HG02642 (cell line): ENCODE data around the gene METTL24.
"Not testable (repeated sequence)": the region's sequence is repeated elsewhere in the genome, so short reads cannot be mapped to it uniquely, and the experiment has no call there.

Experiments used
- ATAC-seq: cut with Tn5 transposase; IDR thresholded peaks from one replicate; pipeline ENCODE4 v1.9.1; 2021; ENCODE audit warnings: mild to moderate bottlenecking; ENCODE audit not compliant: unreplicated experiment, poor library complexity

Gene METTL24

DNA sequence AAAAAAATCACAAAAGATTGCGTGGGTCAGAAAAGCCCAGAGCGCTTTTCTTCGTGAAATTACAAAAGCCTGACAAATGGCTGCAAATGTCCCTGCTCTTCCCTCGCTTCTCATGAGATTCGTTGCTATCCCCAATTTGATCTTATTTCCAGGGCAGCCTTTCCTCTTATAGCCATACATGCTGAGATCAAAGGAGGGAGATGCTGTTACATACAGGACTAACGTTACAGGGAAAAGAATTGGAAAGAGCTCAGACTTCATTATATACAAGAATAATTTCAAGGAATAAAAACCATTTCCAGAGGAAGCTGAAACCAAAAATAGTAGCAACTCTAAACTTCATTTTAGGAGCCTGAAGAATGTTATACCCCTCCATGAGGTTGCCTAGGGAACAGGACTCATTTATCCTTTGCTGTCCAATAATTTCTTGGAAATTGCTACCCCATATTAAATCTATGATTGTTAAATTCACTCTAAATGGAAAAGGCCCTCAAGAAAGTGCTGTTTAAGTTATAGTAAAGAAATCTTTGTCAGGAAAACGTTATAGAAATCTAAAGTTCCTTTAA lies 81.0 kb downstream of the METTL24 start:
- no peak for ATAC-seq

DNA sequence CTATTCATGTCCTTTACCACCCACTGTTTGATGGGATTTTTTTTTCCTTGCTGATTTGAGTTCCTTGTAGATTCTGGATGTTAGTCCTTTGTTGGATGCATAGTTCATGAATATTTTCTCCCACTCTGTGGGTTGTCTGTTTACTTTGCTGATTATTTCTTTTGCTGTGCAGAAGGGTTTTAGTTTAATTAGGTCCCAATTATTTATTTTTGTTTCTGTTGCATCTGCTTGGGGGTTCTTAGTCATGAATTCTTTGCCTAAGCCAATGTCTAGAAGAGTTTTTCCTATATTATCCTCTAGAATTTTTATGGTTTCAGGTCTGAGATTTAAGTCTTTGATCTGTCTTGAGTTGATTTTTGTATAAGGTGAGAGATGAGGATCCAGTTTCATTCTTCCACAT lies 85.4 kb downstream of the METTL24 start:
- ATAC-seq = not testable (repeated sequence)

GRCh38 chr6:110271732-110272022 lies 86.5 kb downstream of the METTL24 start:
- ATAC-seq = no peak

GRCh38 chr6:110270165-110270564 lies 88.0 kb downstream of the METTL24 start:
- no peak for ATAC-seq

DNA sequence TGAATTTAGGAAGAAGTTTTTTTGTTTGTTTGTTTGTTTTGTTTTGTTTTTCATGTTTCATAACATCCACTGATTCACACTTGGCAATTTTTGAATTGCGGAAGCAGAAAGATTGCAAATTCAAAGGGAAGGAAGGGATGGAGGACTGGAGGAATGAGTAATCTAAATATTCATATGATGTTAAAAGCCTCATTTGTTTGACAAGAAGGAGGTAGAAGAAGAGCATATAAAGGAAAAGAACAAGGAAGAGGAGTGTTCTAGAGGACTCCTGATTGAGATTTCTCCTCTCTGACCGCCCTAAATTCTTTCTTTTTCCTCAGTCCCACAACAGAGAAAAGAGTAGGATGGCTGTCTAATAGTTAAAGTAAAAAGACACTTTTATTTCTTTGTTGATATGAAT lies 88.5 kb downstream of the METTL24 start:
- ATAC-seq = no peak

DNA sequence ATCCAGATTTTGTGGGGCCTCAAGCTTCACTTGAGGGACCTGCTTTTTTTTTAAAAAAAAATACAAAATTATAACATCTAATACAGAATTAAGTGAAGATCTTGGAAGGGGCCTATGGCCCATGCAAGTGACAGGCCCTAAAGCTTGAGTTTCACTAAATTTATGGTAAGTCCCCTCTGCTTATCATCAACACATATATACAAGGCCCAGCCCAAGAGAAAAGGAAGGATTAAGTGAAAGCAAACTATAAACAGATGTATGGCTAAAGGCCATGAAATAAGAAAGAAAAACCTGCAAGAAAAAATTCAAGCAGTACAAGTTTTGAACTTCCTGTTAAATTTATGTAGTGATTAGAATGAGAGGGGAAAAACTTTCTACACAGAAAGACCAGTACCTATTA lies 91.2 kb downstream of the METTL24 start:
- ATAC-seq = no peak

DNA sequence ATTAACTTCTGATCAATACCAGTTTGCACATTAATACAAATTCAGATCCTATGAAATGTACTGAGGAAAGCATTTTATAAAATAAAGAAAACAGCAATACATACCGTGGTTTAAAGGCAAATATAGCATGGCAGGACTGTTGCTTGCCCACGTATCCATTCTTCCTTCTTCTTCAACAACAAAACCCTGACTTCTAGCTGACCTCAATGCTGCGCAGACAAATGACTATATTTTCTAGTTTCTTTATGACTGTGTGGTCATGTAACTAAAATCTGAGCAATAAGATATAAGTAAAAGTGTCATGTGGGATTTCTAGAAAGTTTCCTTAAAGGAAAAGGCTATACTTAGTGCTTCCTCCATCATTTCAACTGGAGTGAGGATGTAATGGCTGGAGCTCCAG lies 92.9 kb downstream of the METTL24 start:
- no peak for ATAC-seq

GRCh38 chr6:110256366-110256765 lies 101.8 kb downstream of the METTL24 start:
- no peak for ATAC-seq

GRCh38 chr6:110255211-110255750 lies 102.9 kb downstream of the METTL24 start:
- ATAC-seq = no peak

- ATAC-seq = no peak
Measured at GRCh38 chr6:110250838-110251237, 107.3 kb downstream of the METTL24 start.

- no peak for ATAC-seq
Measured at GRCh38 chr6:110250058-110250457, 108.1 kb downstream of the METTL24 start.

DNA sequence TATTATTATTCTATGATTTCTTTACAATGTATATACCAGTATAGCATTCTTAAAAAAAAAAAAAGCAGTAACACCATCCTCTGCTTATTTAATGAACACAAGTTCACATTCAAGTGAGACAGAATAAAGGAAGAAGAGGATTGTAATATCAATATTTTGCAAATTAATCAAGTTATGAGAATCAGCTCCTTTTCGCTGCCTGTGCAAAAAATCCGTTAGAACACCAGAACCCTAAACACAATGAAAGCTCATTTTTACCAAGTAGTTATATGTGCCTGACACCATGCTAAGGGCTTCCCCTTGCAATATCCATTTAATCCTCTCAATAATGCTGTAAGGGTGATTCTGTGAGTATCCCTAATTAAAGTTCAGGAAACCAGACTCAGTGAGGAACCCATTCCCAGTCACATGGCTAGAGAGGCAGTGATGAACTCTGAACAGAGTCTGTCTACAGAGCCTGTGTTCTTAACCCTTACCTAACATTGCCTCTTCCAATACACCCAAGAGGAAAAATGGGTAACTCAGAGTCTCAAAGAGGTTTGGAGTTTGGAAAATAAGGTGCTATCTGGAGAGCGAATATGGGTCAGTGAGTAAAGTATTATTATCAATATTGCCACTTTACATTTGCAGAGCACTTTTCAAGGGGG lies 111.1 kb downstream of the METTL24 start:
- no peak for ATAC-seq

DNA sequence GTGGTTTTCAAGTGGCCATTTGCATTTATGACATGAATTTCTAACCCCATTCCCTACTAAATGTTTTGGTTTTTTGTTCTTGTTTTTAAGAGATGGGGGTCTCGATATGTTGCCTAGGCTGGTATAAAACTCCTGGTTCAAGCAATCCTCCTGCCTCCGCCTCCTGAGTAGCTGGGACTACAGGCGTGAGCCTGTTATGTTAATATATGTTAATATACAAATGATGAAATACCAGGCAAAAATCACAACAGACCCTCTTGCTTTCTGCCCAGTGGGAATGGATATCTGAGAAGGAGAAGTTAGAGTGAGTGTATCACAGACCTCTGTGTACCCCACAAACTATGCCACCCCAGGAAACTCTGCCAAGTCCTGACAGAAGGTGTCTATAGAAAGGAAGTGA lies 111.8 kb downstream of the METTL24 start:
- no peak for ATAC-seq

DNA sequence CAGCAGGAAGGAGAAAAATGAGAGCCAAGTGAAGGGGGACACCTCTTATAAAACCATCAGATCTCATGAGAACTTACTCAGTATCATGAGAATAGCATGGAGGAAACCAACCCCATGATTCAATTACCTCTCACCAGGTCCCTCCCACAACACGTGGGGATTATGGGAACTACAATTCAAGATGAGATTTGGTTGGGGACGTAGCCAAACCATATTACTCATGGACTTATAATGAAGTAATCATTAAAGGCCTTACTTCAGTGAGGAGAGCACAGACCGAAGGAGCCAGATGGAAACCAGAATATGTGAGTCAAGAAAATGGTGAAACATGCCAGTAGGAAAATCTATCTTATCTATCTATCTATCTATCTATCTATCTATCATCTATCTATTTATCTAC lies 113.5 kb downstream of the METTL24 start:
- ATAC-seq = not testable (repeated sequence)

GRCh38 chr6:110239526-110240274 lies 118.4 kb downstream of the METTL24 start:
- ATAC-seq = no peak

DNA sequence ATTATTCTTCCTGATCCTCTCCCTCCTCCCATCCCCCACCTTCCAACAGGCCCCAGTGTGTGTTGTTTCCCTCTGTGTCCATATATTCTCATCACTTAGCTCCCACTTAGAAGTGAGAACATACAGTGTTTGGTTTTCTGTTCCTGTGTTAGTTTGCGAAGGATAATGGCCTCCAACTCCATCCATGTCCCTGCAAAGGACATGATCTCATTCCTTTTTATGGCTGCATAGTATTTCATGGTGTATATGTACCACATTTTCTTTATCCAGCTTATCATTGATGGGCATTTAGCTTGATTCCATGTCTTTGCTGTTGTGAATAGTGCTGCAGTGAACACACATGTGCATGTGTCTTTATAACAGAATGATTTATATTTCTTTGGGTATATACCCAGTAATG lies 122.1 kb downstream of the METTL24 start:
- not testable (repeated sequence) for ATAC-seq

- ATAC-seq = peak; percentile 87
Measured at GRCh38 chr6:110233770-110234374, 124.3 kb downstream of the METTL24 start.

DNA sequence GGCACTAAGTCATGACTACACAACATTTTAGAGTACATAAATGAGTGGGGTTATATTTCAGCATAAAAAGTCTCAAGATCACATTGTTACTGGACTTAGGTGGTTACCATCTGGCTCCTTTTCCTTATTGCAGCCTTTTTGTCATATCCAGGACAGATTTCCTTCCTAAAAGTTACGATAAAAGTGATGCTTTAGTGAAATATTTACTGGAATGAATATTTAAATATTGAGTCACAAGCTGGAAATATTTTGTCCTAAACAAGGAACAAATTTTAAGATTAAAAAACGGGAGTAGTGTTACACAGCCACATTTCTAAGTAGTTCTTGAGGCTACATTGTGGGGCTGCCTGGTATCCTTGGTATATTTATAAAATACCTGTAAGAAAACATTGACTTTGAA lies 125.7 kb downstream of the METTL24 start:
- ATAC-seq = no peak

DNA sequence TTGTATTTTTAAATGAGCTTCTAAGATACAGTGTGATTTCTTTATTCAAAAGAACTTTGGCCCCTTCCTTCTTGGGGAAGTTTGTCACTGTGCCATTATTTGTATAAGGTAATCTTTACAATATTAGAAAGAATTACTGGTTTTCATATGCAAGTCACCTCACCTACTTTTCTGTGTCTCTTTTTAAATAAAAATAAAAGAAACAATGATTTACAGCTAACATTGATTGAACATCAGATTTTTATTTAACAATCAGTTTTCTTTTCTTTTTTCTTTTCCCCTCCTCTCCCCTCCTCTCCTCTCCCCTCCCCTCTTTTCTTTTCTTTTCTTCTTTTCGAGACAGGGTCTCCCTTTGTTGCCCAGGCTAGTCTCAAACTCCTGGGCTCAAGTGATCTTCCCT lies 131.9 kb downstream of the METTL24 start:
- no peak for ATAC-seq

DNA sequence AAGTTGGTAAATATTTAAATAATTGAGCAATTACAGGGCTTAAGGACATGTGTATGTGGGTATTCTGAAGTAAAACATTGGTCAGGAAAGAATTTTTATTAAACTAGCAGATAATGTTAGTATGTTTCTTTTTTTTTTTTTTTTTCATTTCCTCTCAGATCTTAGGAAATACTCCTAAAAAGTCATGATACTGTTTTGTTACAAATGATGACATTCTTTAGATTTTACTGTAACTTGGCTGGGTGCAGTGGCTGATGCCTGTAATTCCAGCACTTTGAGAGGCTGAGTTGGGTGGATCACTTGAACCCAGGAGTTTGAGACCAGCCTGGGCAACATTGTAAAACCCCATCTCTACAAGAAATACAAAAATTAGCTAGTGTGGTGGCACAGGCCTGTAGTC lies 136.4 kb downstream of the METTL24 start:
- no peak for ATAC-seq

DNA sequence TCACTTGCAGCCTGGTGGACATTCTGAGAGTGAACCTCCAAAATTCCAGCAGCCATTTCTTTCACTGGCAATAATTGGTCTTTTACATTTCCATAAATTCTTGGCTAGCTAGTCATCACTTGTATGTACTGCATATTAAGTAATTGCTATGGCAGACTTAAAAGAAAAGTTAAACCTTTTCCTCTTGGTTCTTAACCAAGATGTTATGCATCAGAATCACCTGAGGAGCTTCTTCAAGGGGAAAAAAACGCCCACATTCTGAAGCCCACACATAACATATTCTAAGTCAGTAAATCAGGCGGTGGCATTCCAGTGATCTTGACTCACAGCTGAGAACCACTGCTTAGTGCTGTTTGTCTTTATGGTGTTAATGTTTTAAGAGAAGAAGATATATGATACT lies 140.9 kb downstream of the METTL24 start:
- no peak for ATAC-seq
